Effector memory CD8-positive, alpha-beta T cell (primary cell): Measurements from ENCODE around the gene MTHFD2L.

Experiments used
- ATAC-seq: fragments of 150-1000 bp; cut with Tn5 transposase; replicated peaks from 2 replicates; pipeline ENCODE4 v1.10.0; 2021; ENCODE audit warnings: mild to moderate bottlenecking, moderate library complexity
- DNase-seq, 3 experiments: peaks; one replicate each; pipeline ENCODE4 v3.0.0; 2021
- H3K27ac Mint-ChIP-seq, 2 donors: one replicate each; pipeline ENCODE4 v1.8.0; 2022; ENCODE audit warnings: mild to moderate bottlenecking in 2 of 2, mixed read lengths in 2 of 2, moderate library complexity in 2 of 2
- H3K27me3 Mint-ChIP-seq, 2 donors: one replicate each; pipeline ENCODE4 v1.8.0; 2022; ENCODE audit warnings: mixed read lengths in 2 of 2
- H3K36me3 Mint-ChIP-seq: one replicate; pipeline ENCODE4 v1.8.0; 2022; ENCODE audit warnings: mild to moderate bottlenecking, moderate library complexity, mixed read lengths; ENCODE audit not compliant: insufficient read depth
- H3K4me1 Mint-ChIP-seq, 2 donors: one replicate each; pipeline ENCODE4 v1.8.0; 2022; ENCODE audit warnings: low read depth in 2 of 2, mixed read lengths in 2 of 2
- H3K4me3 Mint-ChIP-seq, 2 donors: one replicate each; pipeline ENCODE4 v1.8.0; 2022; ENCODE audit warnings: mild to moderate bottlenecking in 2 of 2, mixed read lengths in 2 of 2, moderate library complexity in 2 of 2
- H3K9me3 Mint-ChIP-seq, 2 donors: one replicate each; pipeline ENCODE4 v1.8.0; 2022; ENCODE audit warnings: mixed read lengths in 2 of 2

Gene MTHFD2L

DNA sequence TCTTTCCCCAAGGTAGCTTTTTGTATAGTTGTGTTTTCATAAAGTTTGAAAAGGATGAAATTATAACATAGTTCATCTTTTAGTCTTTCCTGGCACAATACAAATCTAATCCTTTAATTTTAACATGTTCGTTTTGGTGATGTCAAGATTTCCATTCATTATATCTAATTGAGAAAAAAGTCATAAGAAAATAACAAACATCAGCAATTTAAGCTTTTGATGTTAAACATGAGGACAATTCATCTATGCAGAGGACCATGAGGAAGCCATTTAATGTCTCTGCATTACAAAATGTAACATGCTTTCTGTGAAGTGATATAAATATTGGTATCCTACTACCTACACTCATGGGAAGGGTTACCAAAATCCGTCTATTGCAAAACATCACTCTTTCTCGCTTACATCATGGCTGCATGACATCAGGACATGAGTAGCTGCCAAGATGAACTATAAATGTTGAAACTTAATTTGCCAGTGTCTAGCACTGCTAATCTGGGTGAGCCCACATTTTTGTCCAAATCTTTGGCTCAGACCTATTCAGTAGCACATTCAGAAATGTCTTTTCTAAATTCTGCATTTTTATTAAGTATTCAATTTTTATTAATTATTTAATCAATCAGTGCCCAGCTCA lies 159.8 kb downstream of the MTHFD2L start:
- no peak overlapping the region for H3K27ac Mint-ChIP-seq
- H3K4me3 Mint-ChIP-seq: no peak overlapping the region
- DNase-seq (no peak), ATAC-seq (no peak)
- no peaks in the 10 kb centered on the region for H3K9me3 Mint-ChIP-seq
- peaks cover 5 to 6% of the 10 kb centered on the region in 2 donors for H3K4me1 Mint-ChIP-seq
- peaks cover 19 to 25% of the 10 kb centered on the region in 2 donors for H3K27me3 Mint-ChIP-seq
- no peaks in the 10 kb centered on the region for H3K36me3 Mint-ChIP-seq

DNA sequence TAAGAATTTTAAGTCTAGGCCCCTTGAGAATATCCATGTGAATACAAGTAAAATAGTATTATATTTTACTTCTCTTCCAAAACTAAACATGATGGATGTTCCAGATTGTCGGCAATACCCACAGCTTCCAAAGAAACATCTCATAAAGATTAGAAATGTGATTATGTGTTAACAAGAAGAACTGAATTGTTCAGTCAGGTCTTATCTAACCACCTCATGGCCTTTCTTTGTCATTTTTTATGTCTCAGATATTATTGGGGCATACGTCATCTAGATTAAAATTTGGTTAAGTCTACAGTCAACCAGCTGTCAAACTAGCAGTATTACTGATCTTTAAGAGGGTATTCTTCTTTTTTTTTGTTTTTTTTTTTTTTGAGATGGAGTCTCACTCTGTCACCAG lies 160.4 kb downstream of the MTHFD2L start:
- H3K4me3 Mint-ChIP-seq: no peak overlapping the region
- no peak for ATAC-seq
- H3K4me1 Mint-ChIP-seq: peaks cover 5 to 6% of the 10 kb centered on the region in 2 donors

GRCh38 chr4:74319470-74319869 lies 161.6 kb downstream of the MTHFD2L start:
- no peaks in the 10 kb centered on the region for H3K36me3 Mint-ChIP-seq
- no peaks in the 10 kb centered on the region for H3K9me3 Mint-ChIP-seq
- DNase-seq (no peak), ATAC-seq (no peak)
- no peak overlapping the region for H3K4me3 Mint-ChIP-seq
- peaks cover 5 to 6% of the 10 kb centered on the region in 2 donors for H3K4me1 Mint-ChIP-seq
- H3K27ac Mint-ChIP-seq: no peak overlapping the region
- peaks cover 17 to 23% of the 10 kb centered on the region in 2 donors for H3K27me3 Mint-ChIP-seq

More for the DNA sequence above, 160.4 kb downstream of the MTHFD2L start:
- Mint-ChIP-seq H3K27ac (no peak overlapping the region), H3K9me3 (no peaks in the 10 kb centered on the region), H3K36me3 (no peaks in the 10 kb centered on the region), H3K27me3 (peaks cover 19 to 25% of the 10 kb centered on the region in 2 donors)
- no peak for DNase-seq

GRCh38 chr4:74320559-74321118 lies 162.7 kb downstream of the MTHFD2L start:
- no peak for DNase-seq
- H3K27me3 Mint-ChIP-seq: peaks cover 11 to 17% of the 10 kb centered on the region in 2 donors
- peak; percentile 36 for ATAC-seq
- peaks cover 5 to 6% of the 10 kb centered on the region in 2 donors for H3K4me1 Mint-ChIP-seq
- no peak overlapping the region for H3K4me3 Mint-ChIP-seq
- H3K9me3 Mint-ChIP-seq: no peaks in the 10 kb centered on the region
- H3K27ac Mint-ChIP-seq: no peak overlapping the region
- no peaks in the 10 kb centered on the region for H3K36me3 Mint-ChIP-seq

GRCh38 chr4:74322301-74322700 lies 164.4 kb downstream of the MTHFD2L start:
- no peak for ATAC-seq
- no peak for DNase-seq
- Mint-ChIP-seq H3K4me3 (no peak overlapping the region), H3K4me1 (peaks cover 5 to 6% of the 10 kb centered on the region in 2 donors), H3K9me3 (no peaks in the 10 kb centered on the region), H3K27me3 (peaks cover 10 to 14% of the 10 kb centered on the region in 2 donors), H3K36me3 (no peaks in the 10 kb centered on the region), H3K27ac (no peak overlapping the region)

GRCh38 chr4:74323663-74324062 lies 165.7 kb downstream of the MTHFD2L start:
- no peaks in the 10 kb centered on the region for H3K9me3 Mint-ChIP-seq
- no peaks in the 10 kb centered on the region for H3K36me3 Mint-ChIP-seq
- DNase-seq (no peak), ATAC-seq (no peak)
- H3K4me1 Mint-ChIP-seq: peaks cover 5 to 6% of the 10 kb centered on the region in 2 donors
- H3K27me3 Mint-ChIP-seq: peaks cover 19% of the 10 kb centered on the region in 2 donors
- no peak overlapping the region for H3K4me3 Mint-ChIP-seq
- H3K27ac Mint-ChIP-seq: no peak overlapping the region

DNA sequence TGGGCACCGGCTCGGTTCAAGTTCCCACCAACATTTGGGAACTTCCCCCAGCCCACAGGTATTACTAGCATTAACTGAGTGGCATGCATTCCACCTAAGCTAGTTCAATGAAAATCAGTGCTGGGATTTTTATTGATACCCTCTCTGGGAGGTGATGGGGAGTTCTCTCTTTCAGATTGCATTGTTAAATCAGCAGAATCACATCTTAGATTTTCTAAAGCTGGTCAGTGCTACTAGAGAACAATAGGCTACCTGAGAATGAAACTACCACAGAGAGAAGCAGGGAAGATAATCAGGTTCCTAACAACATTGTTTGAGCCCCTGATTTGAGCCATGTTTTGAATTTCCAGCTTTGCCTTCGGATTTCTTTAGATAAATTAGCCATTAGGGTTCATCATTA lies 166.3 kb downstream of the MTHFD2L start:
- no peak overlapping the region for H3K27ac Mint-ChIP-seq
- H3K4me3 Mint-ChIP-seq: no peak overlapping the region
- no peaks in the 10 kb centered on the region for H3K36me3 Mint-ChIP-seq
- peaks cover 19% of the 10 kb centered on the region in 2 donors for H3K27me3 Mint-ChIP-seq
- H3K4me1 Mint-ChIP-seq: peaks cover 5 to 6% of the 10 kb centered on the region in 2 donors
- DNase-seq (no peak), ATAC-seq (no peak)
- H3K9me3 Mint-ChIP-seq: no peaks in the 10 kb centered on the region

GRCh38 chr4:74325886-74326285 lies 168.0 kb downstream of the MTHFD2L start:
- Mint-ChIP-seq H3K9me3 (no peaks in the 10 kb centered on the region), H3K27ac (no peak overlapping the region), H3K27me3 (peaks cover 14 to 15% of the 10 kb centered on the region in 2 donors), H3K4me3 (no peak overlapping the region), H3K36me3 (no peaks in the 10 kb centered on the region), H3K4me1 (peaks cover under 1% of the 10 kb centered on the region in 2 donors)
- ATAC-seq (no peak), DNase-seq (no peak)

- no peak overlapping the region for H3K27ac Mint-ChIP-seq
- H3K27me3 Mint-ChIP-seq: peaks cover 8 to 9% of the 10 kb centered on the region in 2 donors
- H3K36me3 Mint-ChIP-seq: no peaks in the 10 kb centered on the region
- DNase-seq (no peak), ATAC-seq (no peak)
- no peaks in the 10 kb centered on the region for H3K9me3 Mint-ChIP-seq
- no peaks in the 10 kb centered on the region for H3K4me1 Mint-ChIP-seq
- no peak overlapping the region for H3K4me3 Mint-ChIP-seq
Measured at GRCh38 chr4:74327762-74328161, 169.8 kb downstream of the MTHFD2L start.

DNA sequence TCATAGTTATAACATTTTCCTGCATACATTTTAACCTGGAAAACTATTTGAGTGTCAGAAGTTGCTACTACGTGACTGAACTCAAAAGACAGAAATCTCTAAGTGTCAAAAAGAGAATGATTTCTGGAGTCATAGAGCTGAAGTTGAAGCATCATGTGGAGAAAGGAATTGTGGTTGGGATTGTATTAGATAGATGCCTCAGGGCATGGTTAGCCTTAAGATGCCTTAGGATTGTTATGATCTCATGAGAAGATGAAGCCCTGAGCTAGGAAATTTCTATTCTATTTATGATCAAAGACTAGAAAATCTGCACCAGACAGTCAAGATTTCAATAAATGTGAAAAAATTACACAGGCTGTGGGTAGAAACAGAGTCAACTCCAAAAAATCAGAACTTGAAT lies 170.6 kb downstream of the MTHFD2L start:
- Mint-ChIP-seq H3K4me3 (no peak overlapping the region), H3K36me3 (no peaks in the 10 kb centered on the region), H3K27ac (no peak overlapping the region), H3K27me3 (peaks cover 8 to 9% of the 10 kb centered on the region in 2 donors), H3K9me3 (no peaks in the 10 kb centered on the region), H3K4me1 (no peaks in the 10 kb centered on the region)
- no peak for ATAC-seq
- DNase-seq: no peak

GRCh38 chr4:74329307-74329706 lies 171.4 kb downstream of the MTHFD2L start:
- no peak for ATAC-seq
- peaks cover 11 to 15% of the 10 kb centered on the region in 2 donors for H3K27me3 Mint-ChIP-seq
- no peaks in the 10 kb centered on the region for H3K36me3 Mint-ChIP-seq
- no peak overlapping the region for H3K27ac Mint-ChIP-seq
- no peaks in the 10 kb centered on the region for H3K9me3 Mint-ChIP-seq
- H3K4me1 Mint-ChIP-seq: no peaks in the 10 kb centered on the region
- DNase-seq: no peak
- H3K4me3 Mint-ChIP-seq: no peak overlapping the region

DNA sequence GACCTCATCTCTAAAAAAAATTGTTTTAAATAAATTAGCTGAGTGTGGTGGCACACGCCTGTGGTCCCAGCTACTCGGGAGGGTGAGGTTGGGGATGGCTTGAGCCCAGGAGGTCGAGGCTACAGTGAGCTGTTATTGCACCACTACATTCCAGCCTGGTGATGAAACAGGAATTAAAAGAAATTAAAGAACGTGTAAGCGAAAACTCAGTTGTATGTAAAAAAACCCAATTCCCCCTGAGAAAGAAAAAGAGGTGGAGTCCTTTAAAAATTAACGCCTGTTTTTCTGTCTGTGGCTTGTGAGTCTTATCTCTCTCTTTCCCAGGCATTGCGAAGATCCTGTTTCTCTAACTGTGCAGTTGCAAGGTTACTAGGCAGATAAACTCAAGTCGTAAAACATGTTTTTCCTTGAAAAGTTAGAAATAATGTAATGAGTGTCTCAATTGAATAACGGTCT lies 172.4 kb downstream of the MTHFD2L start:
- H3K27ac Mint-ChIP-seq: no peak overlapping the region
- no peaks in the 10 kb centered on the region for H3K4me1 Mint-ChIP-seq
- DNase-seq: no peak
- no peak for ATAC-seq
- H3K27me3 Mint-ChIP-seq: peaks cover 15 to 26% of the 10 kb centered on the region in 2 donors
- no peak overlapping the region for H3K4me3 Mint-ChIP-seq
- no peaks in the 10 kb centered on the region for H3K9me3 Mint-ChIP-seq
- H3K36me3 Mint-ChIP-seq: no peaks in the 10 kb centered on the region

DNA sequence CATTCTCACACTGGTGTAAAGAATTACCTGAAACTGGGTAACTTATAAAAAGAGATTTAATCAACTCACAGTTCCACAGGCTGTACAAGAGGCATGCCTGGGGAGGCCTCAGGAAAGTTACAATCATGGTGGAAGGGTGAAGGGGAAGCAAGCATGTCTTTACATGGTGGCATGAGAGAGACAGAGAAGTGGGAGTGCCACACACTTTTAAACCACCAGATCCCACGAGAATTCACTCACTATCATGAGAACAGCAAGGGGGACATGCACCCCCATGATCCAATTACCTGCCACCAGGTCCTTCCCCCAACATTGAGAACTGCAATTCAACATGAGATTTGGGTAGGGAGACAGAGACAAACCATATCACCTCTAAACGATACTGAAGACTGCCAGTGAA lies 173.3 kb downstream of the MTHFD2L start:
- DNase-seq (no peak), ATAC-seq (no peak)
- no peaks in the 10 kb centered on the region for H3K36me3 Mint-ChIP-seq
- H3K27me3 Mint-ChIP-seq: peaks cover 15 to 30% of the 10 kb centered on the region in 2 donors
- no peak overlapping the region for H3K27ac Mint-ChIP-seq
- H3K4me3 Mint-ChIP-seq: no peak overlapping the region
- no peaks in the 10 kb centered on the region for H3K4me1 Mint-ChIP-seq
- H3K9me3 Mint-ChIP-seq: no peaks in the 10 kb centered on the region

GRCh38 chr4:74331944-74332343 lies 174.0 kb downstream of the MTHFD2L start:
- Mint-ChIP-seq H3K4me1 (no peaks in the 10 kb centered on the region), H3K27ac (no peak overlapping the region), H3K9me3 (no peaks in the 10 kb centered on the region), H3K36me3 (no peaks in the 10 kb centered on the region), H3K4me3 (no peak overlapping the region), H3K27me3 (peaks cover 15 to 30% of the 10 kb centered on the region in 2 donors)
- ATAC-seq (no peak), DNase-seq (no peak)
